GM03348 (cell line): ENCODE results near the gene C19orf85.
"Not testable (repeated sequence)": the region's sequence is repeated elsewhere in the genome, so short reads cannot be mapped to it uniquely, and the experiment has no call there.

Experiments used
- DNase-seq: peaks from one replicate; pipeline ENCODE4 v3.0.0; 2012; ENCODE audit warnings: low spot score

Gene C19orf85

DNA sequence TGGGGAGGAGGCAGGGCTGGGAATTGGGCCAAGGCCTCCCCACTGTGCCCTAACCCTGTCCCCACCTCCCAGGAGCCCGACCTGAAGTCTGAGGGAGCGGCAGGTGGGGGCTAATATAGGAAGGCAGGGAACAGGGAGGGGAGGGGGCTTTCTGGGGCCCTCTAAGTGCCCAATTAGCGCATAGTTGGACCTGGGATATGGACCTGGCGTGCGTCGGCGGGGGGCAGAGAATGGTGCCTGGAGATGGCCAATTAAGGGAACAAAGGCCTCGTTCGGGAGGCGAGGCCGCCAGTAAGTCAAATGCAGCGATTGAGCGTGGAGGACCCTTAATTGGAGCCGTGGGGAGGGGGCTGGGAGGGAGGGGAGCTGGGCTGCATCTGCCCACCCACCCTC is at the start of gene C19orf85:
C19orf85 (minus strand) TSS at position 90 of the 393 bp plus-strand sequence. CDS start 197 bp downstream, outside the sequence.
- DNase-seq, result no peak

DNA sequence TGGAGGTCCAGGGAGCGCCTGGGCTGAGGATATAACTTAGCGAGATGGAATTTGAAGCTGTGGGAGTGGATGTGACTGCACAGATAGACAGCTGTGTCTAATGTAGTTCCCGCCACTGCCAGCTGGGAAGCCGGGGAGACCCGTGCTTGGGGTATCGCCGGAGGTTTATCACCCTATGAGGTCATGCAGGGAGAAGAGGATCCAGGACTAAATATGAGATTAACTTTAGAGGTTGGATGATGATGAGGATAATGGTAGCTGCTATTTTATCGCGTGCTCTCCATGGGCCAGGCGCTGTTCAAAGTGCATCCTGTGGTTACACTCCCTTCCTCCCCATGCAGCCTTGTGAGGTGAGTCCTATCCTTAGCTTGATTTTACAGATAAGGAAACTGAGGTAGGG is 43.6 kb upstream of the C19orf85 start:
- no peak for DNase-seq

DNA sequence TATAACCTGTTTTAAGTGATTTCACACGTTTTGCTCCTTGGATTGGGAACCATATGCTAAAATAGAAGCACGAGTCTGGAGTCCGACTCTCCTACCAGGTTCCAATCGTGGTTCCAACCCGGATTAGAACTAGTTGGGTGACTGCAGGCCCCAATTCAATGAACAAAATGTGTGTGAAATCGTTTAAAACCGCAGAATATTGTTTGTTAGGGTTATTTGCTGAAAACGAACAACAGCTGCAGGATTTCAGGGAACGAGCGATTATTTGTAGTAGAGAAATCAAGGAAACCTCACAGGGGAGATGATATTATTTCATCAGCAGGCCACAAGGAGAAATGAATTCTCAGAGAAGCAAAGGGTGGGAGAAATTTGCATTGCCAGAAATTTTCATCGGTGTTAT is 40.4 kb upstream of the C19orf85 start:
- DNase-seq, result no peak

- no peak for DNase-seq
Observed at GRCh38 chr19:55504252-55504603, 39.7 kb upstream of the C19orf85 start.

DNA sequence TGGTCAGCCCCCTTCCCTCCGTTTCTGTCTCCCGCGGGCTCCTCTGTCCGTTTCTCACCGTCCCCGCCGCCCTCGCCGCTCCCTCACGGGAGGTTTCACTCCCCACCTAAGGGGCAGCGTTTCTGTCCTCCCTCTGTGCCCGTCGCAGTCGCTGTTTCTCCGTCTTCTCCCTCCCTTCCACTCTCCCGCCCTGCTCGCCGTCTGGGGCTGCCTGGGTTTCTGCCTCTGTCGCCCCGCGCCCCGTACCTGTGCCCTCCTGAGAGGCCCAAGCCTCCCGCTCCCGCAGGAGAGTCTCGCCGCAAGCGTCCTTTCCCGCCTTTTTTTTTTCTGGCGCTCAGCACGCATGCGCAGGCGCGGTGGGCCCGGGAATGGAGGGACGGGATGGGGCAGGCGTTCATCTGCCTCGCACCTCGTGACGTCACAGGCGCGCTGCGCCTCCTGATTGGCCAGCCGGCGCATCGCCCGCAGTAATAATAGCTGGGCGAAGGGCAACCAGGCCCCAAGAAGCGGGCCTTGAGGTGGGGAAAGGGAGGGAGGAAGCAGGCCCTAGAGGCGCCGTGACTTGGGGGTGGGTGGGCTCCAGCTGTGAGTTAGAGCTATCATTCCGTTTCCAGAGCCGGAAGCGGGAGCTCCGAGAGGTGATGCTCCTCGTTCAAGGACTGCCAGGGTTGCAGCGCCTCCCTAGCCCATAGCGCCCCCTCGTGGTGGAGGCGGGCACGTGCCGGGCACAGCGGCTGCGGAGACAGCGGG is 39.1 kb upstream of the C19orf85 start:
- DNase-seq, result peak; percentile 99

GRCh38 chr19:55503157-55503501 is 38.6 kb upstream of the C19orf85 start:
- DNase-seq, result no peak

GRCh38 chr19:55502197-55502952 is 37.8 kb upstream of the C19orf85 start:
- no peak for DNase-seq

DNA sequence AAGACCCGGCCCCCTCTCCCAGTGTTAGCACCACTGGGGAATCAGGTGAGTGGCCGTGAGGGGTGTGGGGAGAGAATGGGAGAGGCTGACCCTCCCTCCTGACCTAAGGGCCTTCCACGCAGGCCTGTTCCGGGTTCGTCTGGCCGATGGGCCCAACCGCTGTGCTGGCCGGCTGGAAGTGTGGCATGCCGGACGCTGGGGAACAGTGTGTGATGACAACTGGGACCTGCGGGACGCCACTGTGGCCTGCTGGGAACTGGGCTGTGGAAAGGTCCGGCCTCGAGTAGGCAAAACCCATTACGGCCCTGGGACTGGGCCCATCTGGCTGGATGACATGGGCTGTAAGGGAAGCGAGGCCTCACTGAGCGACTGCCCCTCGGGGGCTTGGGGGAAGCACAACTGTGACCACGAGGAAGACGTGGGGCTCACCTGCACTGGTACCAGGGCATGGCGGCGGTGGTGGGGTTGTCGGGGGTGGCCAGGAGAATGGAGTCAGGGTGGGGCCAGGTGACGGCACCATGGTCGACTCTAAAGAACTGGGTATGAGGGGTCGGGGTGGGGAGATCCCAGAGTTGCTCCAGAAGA is 35.9 kb upstream of the C19orf85 start:
- DNase-seq, result no peak

DNA sequence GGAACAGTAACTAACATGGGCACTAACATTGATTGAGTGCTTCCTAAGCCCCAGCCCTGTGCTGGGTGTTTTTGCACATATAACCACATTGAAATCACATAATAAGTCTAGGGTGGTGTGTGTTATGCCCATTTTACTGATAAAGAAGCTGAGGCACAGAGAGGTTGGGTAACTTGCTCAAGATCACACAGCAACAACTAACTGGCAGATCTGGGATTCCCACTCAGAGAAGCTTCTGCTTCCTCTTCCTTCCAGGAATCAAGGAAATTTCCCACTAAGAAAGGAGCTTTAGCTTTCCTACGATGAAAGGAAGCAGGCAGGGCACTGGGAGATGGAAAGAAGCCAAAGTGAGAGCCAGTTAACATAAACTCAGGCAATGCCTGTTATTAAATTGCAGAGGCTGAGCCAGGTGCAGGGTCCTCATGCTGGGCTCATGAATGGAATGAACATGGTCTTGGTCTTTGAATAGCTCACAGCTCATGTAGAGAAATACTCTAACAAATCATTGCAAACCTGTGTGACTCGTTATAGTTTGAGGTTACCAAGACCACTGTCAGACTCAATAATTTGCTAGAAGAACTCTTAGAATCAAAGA is 33.8 kb upstream of the C19orf85 start:
- no peak for DNase-seq

- no peak for DNase-seq
Observed at GRCh38 chr19:55497763-55498162, 33.2 kb upstream of the C19orf85 start.

- not testable (repeated sequence) for DNase-seq
Observed at GRCh38 chr19:55496820-55497219, 32.3 kb upstream of the C19orf85 start.

- DNase-seq, result no peak
Observed at GRCh38 chr19:55495646-55496349, 31.2 kb upstream of the C19orf85 start.

- DNase-seq, result peak; percentile 89
Observed at GRCh38 chr19:55494172-55494761, 29.7 kb upstream of the C19orf85 start.

DNA sequence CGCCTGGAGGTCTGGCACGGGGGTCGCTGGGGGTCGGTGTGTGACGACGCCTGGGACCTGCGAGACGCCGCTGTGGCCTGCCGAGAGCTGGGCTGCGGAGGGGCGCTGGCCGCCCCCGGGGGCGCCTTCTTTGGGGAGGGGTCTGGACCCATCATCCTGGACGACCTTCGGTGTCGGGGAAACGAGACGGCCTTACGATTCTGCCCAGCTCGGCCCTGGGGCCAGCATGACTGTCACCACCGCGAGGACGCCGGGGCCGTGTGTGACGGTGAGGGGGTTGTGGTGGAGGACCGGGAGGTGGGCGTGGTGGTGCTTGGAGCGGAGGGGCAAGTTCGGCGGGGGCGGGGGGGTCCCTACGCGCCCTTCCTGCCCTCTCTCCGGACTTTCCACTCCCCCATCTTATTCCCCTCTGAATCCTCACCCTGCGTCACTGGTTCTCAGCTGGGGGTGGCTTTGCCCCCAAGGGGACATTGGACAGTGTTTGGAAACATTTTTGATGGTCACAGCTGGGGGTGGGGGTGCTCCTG is 29.2 kb upstream of the C19orf85 start:
- no peak for DNase-seq

GRCh38 chr19:55493052-55493644 is 28.6 kb upstream of the C19orf85 start:
- DNase-seq, result peak; percentile 61

DNA sequence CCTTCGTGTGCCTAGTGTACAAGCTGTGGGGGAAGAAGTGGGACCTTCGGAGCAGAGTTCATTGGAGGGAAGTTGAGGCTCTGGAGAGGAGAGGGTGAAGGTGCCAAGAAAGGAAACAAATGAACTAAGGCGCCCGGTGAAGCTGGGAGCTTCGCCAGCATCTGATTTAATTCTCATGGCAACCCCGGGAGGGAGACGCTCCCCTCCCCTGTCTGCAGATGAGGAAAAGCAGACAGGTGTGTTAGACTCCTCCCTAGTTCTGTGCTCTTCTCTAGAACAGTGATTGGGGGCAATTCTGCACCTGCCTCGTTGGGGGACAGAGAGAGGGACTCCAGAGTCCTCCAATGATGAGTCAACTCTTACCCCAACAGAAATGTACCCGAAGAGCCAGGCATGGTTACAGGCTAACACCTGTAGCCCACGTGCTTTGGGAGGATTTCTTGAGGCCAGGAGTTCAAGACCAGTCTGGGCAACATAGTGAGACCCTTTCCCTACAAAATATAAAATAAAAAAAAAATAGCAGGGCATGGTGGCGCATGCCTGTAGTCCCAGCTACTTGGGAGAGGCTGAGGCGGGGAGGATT is 27.9 kb upstream of the C19orf85 start:
- DNase-seq, result no peak

DNA sequence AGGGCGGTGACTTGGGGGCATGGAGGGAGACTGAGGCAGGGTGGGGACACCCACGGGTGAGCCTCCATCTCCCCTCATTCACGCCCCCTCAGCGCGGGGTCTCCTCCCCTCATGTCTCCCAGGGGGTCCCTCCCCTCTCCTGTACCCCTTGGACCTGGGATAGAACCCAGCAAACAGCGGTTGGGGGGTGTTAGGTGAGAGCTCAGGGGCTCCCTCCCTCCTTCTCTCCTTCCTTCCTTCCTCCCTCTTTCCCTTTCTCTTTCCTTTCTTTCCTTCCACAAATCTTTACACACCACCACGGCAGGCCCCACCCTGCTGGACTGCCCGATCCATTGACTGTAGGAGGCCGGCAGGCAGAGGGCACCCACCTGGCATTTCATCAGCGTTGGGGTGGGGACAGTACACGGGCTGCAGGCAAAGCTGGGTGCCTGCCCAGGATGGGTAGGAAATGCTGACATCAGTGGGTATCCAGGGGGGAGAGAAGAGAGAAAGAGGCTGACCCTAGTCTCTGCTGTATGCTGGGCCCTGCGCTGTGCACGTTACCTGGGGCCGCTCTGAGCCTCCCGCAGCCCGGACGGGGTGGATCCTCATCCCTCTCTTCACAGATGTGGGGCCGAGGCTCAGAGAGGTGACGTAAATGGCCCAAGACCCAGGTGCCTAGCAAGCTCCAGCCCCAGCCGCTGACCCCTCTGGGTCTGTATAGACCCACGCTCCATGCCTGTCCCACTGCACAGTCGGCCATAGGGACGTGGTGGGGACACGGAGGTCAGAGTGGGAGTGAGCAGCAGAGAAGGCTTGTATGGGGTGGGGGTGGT is 27.2 kb upstream of the C19orf85 start:
- DNase-seq, result peak; percentile 22

- DNase-seq, result no peak
Observed at GRCh38 chr19:55490478-55491432, 26.2 kb upstream of the C19orf85 start.
